HepG2 (cell line): Measurements from ENCODE around the gene TCF3. TPM values are rescaled to one million over a fixed set of nuclear protein-coding genes. Genes with fewer than 3 reads are reported as not detected.

Source experiments
- ATAC-seq: fragments of 200-7000 bp; cut with Tn5 transposase; 3 replicates; pipeline ENCODE4 v1.9.1; 2020; ENCODE audit warnings: mild to moderate bottlenecking, moderate library complexity
- BruUV-seq: library from RNA; stranded (reverse); fragments of 400-500 nt; replicated peaks from 2 replicates; lab custom pipeline; 2021; lab: Mats Ljungman, UMichigan
- CTCF ChIA-PET: fragments of 300-600 bp; formaldehyde crosslinking; extraction: SDS; loops from one replicate; lab custom pipeline; 2021; ENCODE audit warnings: low total read pairs, inconsistent platforms, low intra/inter-chr PET ratio; lab: Yijun Ruan, JAX
- POLR2A ChIA-PET: fragments of 350-600 bp; sonication (Branson Sonifier 250); formaldehyde crosslinking; loops from one replicate; lab custom pipeline; 2020; ENCODE audit warnings: antibody characterized with exemption, inconsistent platforms; lab: Yijun Ruan, JAX
- DNase-seq: peaks from one replicate; pipeline ENCODE4 v3.0.0-alpha.2; 2015; ENCODE audit warnings: low spot score
- FAIRE-seq: peaks from 3 replicates; lab custom pipeline; 2011; peaks lifted over from hg19 to GRCh38; lab: Jason Lieb, UNC
- H2AFZ ChIP-seq: one replicate; pipeline ENCODE4 v1.6.1; 2011; ENCODE audit warnings: low read length, inconsistent platforms
- H3K27ac ChIP-seq: fragments of 300-600 bp; 3 replicates; pipeline ENCODE4 v1.8.0; 2011; ENCODE audit warnings: mixed run types, mild to moderate bottlenecking, mixed read lengths, low read length, inconsistent platforms; ENCODE audit not compliant: insufficient read depth; ENCODE audit errors: extremely low read length
- H3K27me3 ChIP-seq, 2 experiments: fragments of 200-600 bp in 1 of 2; 2 replicates in 1 of 2; 3 replicates in 1 of 2; pipeline versions ENCODE4 v1.6.0 to v1.8.0; 2011; ENCODE audit warnings: low read length in 2 of 2, mild to moderate bottlenecking in 2 of 2, moderate library complexity in 2 of 2, inconsistent platforms in 1 of 2; ENCODE audit not compliant: insufficient read depth in 2 of 2, control insufficient read depth in 1 of 2
- H3K36me3 ChIP-seq, 2 experiments: fragments of 200-600 bp in 1 of 2; replicated peaks in 1 of 2; 2 replicates in 1 of 2; 3 replicates in 1 of 2; pipeline versions ENCODE4 v1.5.1 to v1.8.0; 2011; ENCODE audit warnings: low read length in 2 of 2, inconsistent platforms in 1 of 2; ENCODE audit not compliant: insufficient read depth in 2 of 2, control insufficient read depth in 1 of 2
- H3K4me1 ChIP-seq: 2 replicates; pipeline ENCODE4 v1.5.1; 2012; ENCODE audit warnings: low read length, inconsistent platforms; ENCODE audit not compliant: insufficient read depth
- H3K4me2 ChIP-seq: 2 replicates; pipeline ENCODE4 v1.6.0; 2011; ENCODE audit warnings: low read depth, low read length, inconsistent platforms
- H3K4me3 ChIP-seq, 3 experiments: fragments of 200-600 bp in 1 of 3; sonication (generic), shearing (Covaris generic) in 1 of 3; replicated peaks in 1 of 3; 2 replicates each; pipeline ENCODE4 v1.5.1; 2011 to 2016; ENCODE audit warnings: low read length in 3 of 3, inconsistent platforms in 2 of 3, low read depth in 2 of 3, mild to moderate bottlenecking in 2 of 3, control low read depth in 1 of 3, mixed read lengths in 1 of 3; ENCODE audit not compliant: insufficient read depth in 1 of 3
- H3K79me2 ChIP-seq: one replicate; pipeline ENCODE4 v1.6.1; 2011; ENCODE audit warnings: low read length, inconsistent platforms; ENCODE audit not compliant: insufficient read depth
- H3K9ac ChIP-seq: 2 replicates; pipeline ENCODE4 v1.6.0; 2011; ENCODE audit warnings: mild to moderate bottlenecking, low read depth, low read length, inconsistent platforms; ENCODE audit not compliant: insufficient read depth
- H3K9me3 ChIP-seq: 2 replicates; pipeline ENCODE4 v1.5.1; 2012; ENCODE audit warnings: mild to moderate bottlenecking, low read length
- H4K20me1 ChIP-seq: 2 replicates; pipeline ENCODE4 v1.6.0; 2011; ENCODE audit warnings: inconsistent platforms, mild to moderate bottlenecking, low read length, moderate library complexity; ENCODE audit not compliant: insufficient read depth
- AGO2 ChIP-seq: fragments of 200-400 bp; formaldehyde crosslinking; optimal IDR thresholded peaks from 2 replicates; pipeline ENCODE3; 2017; ENCODE audit warnings: mild to moderate bottlenecking, low read depth, low read length, moderate library complexity
- FOXA1 ChIP-seq, 2 experiments: fragments of 450-650 bp in 1 of 2; sonication (generic) in 1 of 2; formaldehyde crosslinking in 1 of 2; IDR thresholded peaks; 2 replicates each; pipeline versions ENCODE4 v1.4.0 to v1.6.1; 2016 to 2020; ENCODE audit warnings: missing genetic modification reagents in 1 of 2
- RBFOX2 ChIP-seq: fragments of 200-400 bp; formaldehyde crosslinking; IDR thresholded peaks from 2 replicates; pipeline ENCODE4 v1.6.1; 2017; ENCODE audit warnings: low read depth, mild to moderate bottlenecking, low read length
- STAG1 ChIP-seq: sonication (generic); formaldehyde crosslinking; IDR thresholded peaks from 2 replicates; pipeline ENCODE4 v1.4.0; 2020; ENCODE audit warnings: missing genetic modification reagents
- WGBS: methylation state at CpG from one replicate; pipeline ENCODE4 v1.1.6; 2017; ENCODE audit warnings: low lambda C conversion rate; 5-methylcytosine and 5-hydroxymethylcytosine counted together
- in situ Hi-C: cut with HindIII; loops from 2 replicates; pipeline ENCODE4 v1.10.0; 2017; ENCODE audit warnings: low pct_unique_long_range_greater_than_20kb; ENCODE audit not compliant: extremely low pct_ligation_motif_present
- intact Hi-C: fragments of 100-400 bp; cut with micrococcal nuclease; formaldehyde crosslinking; loops from one replicate; pipeline ENCODE4 v1.10.0; 2022; ENCODE audit not compliant: unreplicated experiment
- polyA plus RNA-seq, 8 experiments: library from polyadenylated mRNA; depleted of rRNA in 3 of 8; stranded (reverse) in 7 of 8; unstranded in 1 of 8; fragments of >200 nt; fragmentation: Illumina TruSeq in 4 of 8; extraction: Trizol in 4 of 8; gene quantifications; 2 replicates each; pipeline versions ENCODE4 v1.2.1 to v1.2.3, GENCODE V29; 2011 to 2016; ENCODE audit warnings: low read depth in 4 of 8, missing spikeins in 1 of 8, mixed read lengths in 1 of 8; ENCODE audit not compliant: insufficient read depth in 1 of 8
- total RNA-seq, 5 experiments: library from RNA; depleted of rRNA; stranded (reverse); fragments of >200 nt; fragmentation: Illumina TruSeq; extraction: Trizol; gene quantifications; 2 replicates each; pipeline ENCODE4 v1.2.3, GENCODE V29; 2016; ENCODE audit warnings: low read depth in 1 of 5

The TCF3 gene
- total and polyA plus RNA-seq, 2 of the 13 experiments (the other 11 are each of a cell fraction or from before 2014, with no cell fraction given), result 51.4 to 53.2 TPM

GRCh38 chr19:1646149-1646548 lies 6.3 kb downstream of the TCF3 start:
- no peak overlapping the region for H3K9ac ChIP-seq
- H3K27ac ChIP-seq, result no peak overlapping the region
- BruUV-seq, result no TSS peak
- no peaks in the 10 kb centered on the region for H3K9me3 ChIP-seq
- no peak overlapping the region for H3K4me2 ChIP-seq
- H3K4me1 ChIP-seq, result peaks cover 12% of the 10 kb centered on the region
- POLR2A ChIA-PET, result no interaction called here
- TF ChIP-seq STAG1 (CRISPR knock-in tag) (no peak), RBFOX2 (0 out of 2 replicates have a peak, but pooled peaks have one; percentile 41), AGO2 (peak; percentile 44)
- FAIRE-seq (no peak), ATAC-seq (no peak), DNase-seq (no peak)
- H2AFZ ChIP-seq, result no peak overlapping the region
- intact Hi-C loops (no loop called here), in situ Hi-C loops (no loop called here)
- H3K79me2 ChIP-seq, result peaks cover 11% of the 10 kb centered on the region
- peaks cover 2 to 47% of the 10 kb centered on the region in 2 experiments; a peak in 4 of 5 replicates for H3K36me3 ChIP-seq
- CTCF ChIA-PET, result no interaction called here
- no peaks in the 10 kb centered on the region for H3K27me3 ChIP-seq
- H3K4me3 ChIP-seq, result no peak overlapping the region
- WGBS, result 99% methylated on average over 22 of the region's 24 CpGs
- no peaks in the 10 kb centered on the region for H4K20me1 ChIP-seq

- TF ChIP-seq AGO2, result peak; percentile 67
- no peak for TF ChIP-seq FOXA1 (IDR thresholded peaks at IDR 0.05)
- TF ChIP-seq FOXA1 (CRISPR knock-in tag; IDR thresholded peaks at IDR 0.05), result no peak
- CTCF ChIA-PET, result no interaction called here
- WGBS, result 96% methylated on average over 18 of the region's 23 CpGs
- POLR2A ChIA-PET, result no interaction called here
- no TSS peak for BruUV-seq
- Histone ChIP-seq H3K4me2 (no peak overlapping the region), H3K9ac (no peak overlapping the region), H3K27me3 (no peaks in the 10 kb centered on the region), H2AFZ (no peak overlapping the region), H4K20me1 (no peaks in the 10 kb centered on the region), H3K36me3 (peaks cover 2 to 48% of the 10 kb centered on the region in 2 experiments; a peak in 4 of 5 replicates), H3K4me1 (peaks cover 3% of the 10 kb centered on the region; the same call in 1 of the 2 replicates), H3K79me2 (peaks cover 5% of the 10 kb centered on the region), H3K9me3 (no peaks in the 10 kb centered on the region), H3K27ac (no peak overlapping the region), H3K4me3 (no peak overlapping the region)
- intact Hi-C loops (no loop called here), in situ Hi-C loops (no loop called here)
- no peak for FAIRE-seq
- ATAC-seq, result no peak
- no peak for DNase-seq
These were observed 7.1 kb downstream of the TCF3 start for GRCh38 chr19:1645299-1645698.
